Mesenchymal stem cell (in vitro differentiated cells and primary cell): ENCODE measurements around the gene PYGM. TPM values are rescaled to one million over a fixed set of nuclear protein-coding genes. Genes with fewer than 3 reads are reported as not detected.
A peak's percentile ranks its signal among the peaks of the same experiment; 100 is the strongest.

Source experiments
- DNase-seq: peaks from one replicate; pipeline ENCODE4 v3.0.0-alpha.2; 2013
- H2AFZ ChIP-seq: one replicate; pipeline ENCODE4 v1.6.1; 2013; ENCODE audit warnings: low read depth, mild to moderate bottlenecking, control low read depth, inconsistent platforms, low read length, moderate library complexity
- H2AK5ac ChIP-seq: 2 replicates; pipeline ENCODE4 v1.6.1; 2013; ENCODE audit warnings: low read length, moderate library complexity, mild to moderate bottlenecking, inconsistent platforms; ENCODE audit not compliant: severe bottlenecking
- H2BK120ac ChIP-seq: one replicate; pipeline ENCODE4 v1.6.1; 2013; ENCODE audit warnings: low read depth, mild to moderate bottlenecking, inconsistent platforms, low read length, moderate library complexity
- H2BK12ac ChIP-seq, 2 experiments: one replicate each; pipeline ENCODE4 v1.6.1; 2013; ENCODE audit warnings: inconsistent platforms in 2 of 2, low read length in 2 of 2, mild to moderate bottlenecking in 2 of 2, moderate library complexity in 2 of 2, control low read depth in 1 of 2
- H2BK15ac ChIP-seq: one replicate; pipeline ENCODE4 v1.6.1; 2013; ENCODE audit warnings: mild to moderate bottlenecking, low read depth, inconsistent platforms; ENCODE audit not compliant: poor library complexity, severe bottlenecking
- H2BK5ac ChIP-seq: 2 replicates; pipeline ENCODE4 v1.6.1; 2013; ENCODE audit warnings: low read depth, mild to moderate bottlenecking, low read length, control low read depth, inconsistent platforms; ENCODE audit not compliant: poor library complexity, severe bottlenecking
- H3K14ac ChIP-seq, 2 experiments: one replicate each; pipeline ENCODE4 v1.6.1; 2013; ENCODE audit warnings: inconsistent platforms in 2 of 2, low read length in 2 of 2, control low read depth in 1 of 2, mild to moderate bottlenecking in 1 of 2, moderate library complexity in 1 of 2
- H3K18ac ChIP-seq, 2 experiments: one replicate each; pipeline ENCODE4 v1.6.1; 2013; ENCODE audit warnings: inconsistent platforms in 2 of 2, low read length in 2 of 2, control low read depth in 1 of 2, low read depth in 1 of 2, mild to moderate bottlenecking in 1 of 2
- H3K23ac ChIP-seq, 2 experiments: one replicate each; pipeline ENCODE4 v1.6.1; 2013; ENCODE audit warnings: inconsistent platforms in 2 of 2, low read length in 2 of 2, mild to moderate bottlenecking in 2 of 2, moderate library complexity in 2 of 2, control low read depth in 1 of 2
- H3K27ac ChIP-seq: 2 replicates; pipeline ENCODE4 v1.5.1; 2013; ENCODE audit warnings: mild to moderate bottlenecking, moderate library complexity, low read length, control low read depth, inconsistent platforms; ENCODE audit not compliant: poor library complexity, severe bottlenecking
- H3K27me3 ChIP-seq, 2 experiments: 2 replicates each; pipeline versions ENCODE4 v1.6.1 to v1.7.0; 2013; ENCODE audit warnings: low read length in 2 of 2, mild to moderate bottlenecking in 2 of 2, moderate library complexity in 2 of 2, control low read depth in 1 of 2, inconsistent platforms in 1 of 2; ENCODE audit not compliant: control insufficient read depth in 1 of 2, insufficient read depth in 1 of 2
- H3K36me3 ChIP-seq, 2 experiments: 2 replicates each; pipeline versions ENCODE4 v1.6.1 to v1.7.0; 2013; ENCODE audit warnings: low read length in 2 of 2, control low read depth in 1 of 2, inconsistent platforms in 1 of 2, low read depth in 1 of 2, mild to moderate bottlenecking in 1 of 2; ENCODE audit not compliant: insufficient read depth in 2 of 2, control insufficient read depth in 1 of 2
- H3K4ac ChIP-seq, 2 experiments: one replicate each; pipeline ENCODE4 v1.6.1; 2013; ENCODE audit warnings: inconsistent platforms in 2 of 2, low read length in 2 of 2, mild to moderate bottlenecking in 2 of 2, moderate library complexity in 2 of 2, control low read depth in 1 of 2, low read depth in 1 of 2
- H3K4me1 ChIP-seq: 2 replicates; pipeline ENCODE4 v1.6.1; 2013; ENCODE audit warnings: low read depth, low read length, control low read depth; ENCODE audit not compliant: control insufficient read depth, insufficient read depth
- H3K4me2 ChIP-seq: 2 replicates; pipeline ENCODE4 v1.6.1; 2013; ENCODE audit warnings: low read length, mild to moderate bottlenecking, inconsistent platforms; ENCODE audit not compliant: poor library complexity, severe bottlenecking
- H3K4me3 ChIP-seq, 2 experiments: 2 replicates each; pipeline versions ENCODE4 v1.5.1 to v1.7.0; 2013; ENCODE audit warnings: low read length in 2 of 2, mild to moderate bottlenecking in 2 of 2, control low read depth in 1 of 2, low read depth in 1 of 2; ENCODE audit not compliant: insufficient read depth in 1 of 2
- H3K79me1 ChIP-seq: replicated peaks from 2 replicates; pipeline ENCODE4 v1.6.1; 2013; ENCODE audit warnings: mild to moderate bottlenecking, control low read depth, low read length, inconsistent platforms; ENCODE audit not compliant: poor library complexity, severe bottlenecking
- H3K9ac ChIP-seq: 2 replicates; pipeline ENCODE4 v1.7.0; 2013; ENCODE audit warnings: mild to moderate bottlenecking, low read length, moderate library complexity
- H3K9me3 ChIP-seq: 2 replicates; pipeline ENCODE4 v1.7.0; 2013; ENCODE audit warnings: mild to moderate bottlenecking, low read length; ENCODE audit not compliant: control insufficient read depth
- H4K8ac ChIP-seq: one replicate; pipeline ENCODE4 v1.6.1; 2013; ENCODE audit warnings: inconsistent platforms, mild to moderate bottlenecking, low read length, moderate library complexity
- H4K91ac ChIP-seq: one replicate; pipeline ENCODE4 v1.6.1; 2013; ENCODE audit warnings: mild to moderate bottlenecking, low read length, inconsistent platforms
- WGBS: methylation state at CpG from one replicate; pipeline ENCODE4 v1.1.7; 2013; ENCODE audit warnings: mixed read lengths; 5-methylcytosine and 5-hydroxymethylcytosine counted together
- polyA plus RNA-seq, 2 experiments: library from polyadenylated mRNA; stranded (reverse); fragments of 200-250 nt; gene quantifications; one replicate each; pipeline ENCODE4 v1.2.3, GENCODE V29; 2013

Gene PYGM
- polyA plus RNA-seq (2013, experiment 1 of 2): 0.18 TPM
- polyA plus RNA-seq (2013, experiment 2 of 2): 0.21 TPM

DNA sequence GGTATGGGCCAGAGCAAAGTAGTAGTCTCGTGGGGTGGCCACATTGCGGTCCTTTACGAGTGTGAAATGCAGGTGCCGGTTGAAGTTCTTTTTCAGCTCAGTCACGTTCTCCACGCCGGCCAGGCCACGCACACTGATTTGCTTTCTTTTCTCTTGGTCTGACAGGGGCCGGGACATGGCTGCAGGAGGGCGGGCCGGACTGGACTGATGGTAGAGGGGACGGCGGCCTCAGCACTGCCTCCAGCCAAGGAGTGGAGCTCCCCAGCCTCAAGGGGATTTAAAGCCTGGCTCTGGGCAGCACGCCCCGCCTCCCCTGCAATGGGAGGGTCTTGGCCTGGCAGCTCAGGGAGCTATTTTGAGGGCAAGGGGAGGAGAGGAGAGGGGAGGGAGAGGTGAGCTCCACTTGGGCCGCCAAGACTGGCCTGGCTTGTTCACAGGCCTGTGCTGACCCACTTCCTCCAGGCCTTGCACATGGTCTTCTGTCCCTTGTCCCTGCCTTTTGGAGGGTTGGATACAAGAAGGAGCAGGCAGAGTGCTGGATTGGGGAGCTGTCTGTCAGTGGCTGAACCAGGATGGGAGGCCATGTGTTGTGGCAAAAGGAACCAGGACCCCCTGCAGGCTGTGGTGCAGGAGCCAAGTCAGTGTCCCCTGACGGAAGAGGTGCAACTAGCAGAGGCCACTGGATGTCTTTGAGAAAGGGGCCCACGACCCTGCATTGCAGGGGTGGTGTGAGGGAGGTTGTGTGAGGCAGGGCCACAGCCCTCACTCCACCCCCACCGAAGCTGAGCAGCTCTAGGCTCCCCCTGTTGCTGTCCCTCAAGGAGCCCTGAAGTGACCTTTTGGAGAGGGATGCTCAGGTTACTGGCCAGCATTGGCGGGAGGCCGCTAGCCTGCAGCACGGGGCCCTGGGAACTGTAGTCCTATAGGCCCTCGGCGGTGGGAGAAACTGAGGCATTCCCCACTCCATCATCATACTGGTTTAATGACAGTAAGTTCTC lies at the start of gene PYGM:
TSS of gene PYGM (minus strand) at position 253 of the 998 bp plus-strand sequence. CDS start at position 177, 76 bp downstream.
- Histone ChIP-seq H2AK5ac (no peak within 1 kb of the TSS), H3K79me1 (peaks cover 2% of the 10 kb centered on the region), H2BK12ac (no peak within 1 kb of the TSS), H3K27ac (no peak within 1 kb of the TSS), H2BK120ac (no peak within 1 kb of the TSS), H3K14ac (no peak within 1 kb of the TSS), H3K4me2 (no peak within 1 kb of the TSS), H2AFZ (no peak within 1 kb of the TSS), H3K27me3 (no peaks in the 10 kb centered on the region), H2BK15ac (peak within 1 kb of the TSS; percentile 13), H4K8ac (peak within 1 kb of the TSS; percentile 62), H3K36me3 (peaks cover 30 to 40% of the 10 kb centered on the region in 2 experiments), H3K9me3 (no peaks in the 10 kb centered on the region), H3K4ac (no peak within 1 kb of the TSS), H3K18ac (peak within 1 kb of the TSS; percentile 25 to 26), H3K23ac (peak within 1 kb of the TSS in 1 of 2 experiments; percentile 86), H4K91ac (peak within 1 kb of the TSS; percentile 19), H2BK5ac (no peak within 1 kb of the TSS), H3K9ac (peak within 1 kb of the TSS; percentile 75), H3K4me3 (peak within 1 kb of the TSS in 1 of 2 experiments; percentile 62), H3K4me1 (peaks cover 54% of the 10 kb centered on the region)
- 40% methylated on average over 21 of the region's 24 CpGs for WGBS
- peak; percentile 63 for DNase-seq

- Histone ChIP-seq H2BK15ac (no peak overlapping the region), H3K9ac (no peak overlapping the region), H3K9me3 (no peaks in the 10 kb centered on the region), H3K18ac (no peak overlapping the region), H2AFZ (no peak overlapping the region), H3K27ac (no peak overlapping the region), H3K23ac (no peak overlapping the region), H3K36me3 (peaks cover 44 to 52% of the 10 kb centered on the region in 2 experiments), H3K4me2 (no peak overlapping the region), H2BK12ac (no peak overlapping the region), H3K79me1 (peaks cover 37% of the 10 kb centered on the region), H3K4ac (no peak overlapping the region), H3K27me3 (no peaks in the 10 kb centered on the region), H2BK120ac (no peak overlapping the region), H3K4me1 (peaks cover 29% of the 10 kb centered on the region), H3K4me3 (no peak overlapping the region), H2AK5ac (no peak overlapping the region), H4K8ac (no peak overlapping the region), H3K14ac (no peak overlapping the region), H4K91ac (no peak overlapping the region), H2BK5ac (no peak overlapping the region)
- DNase-seq: no peak
- WGBS: 93% methylated on average over 9 of the region's 9 CpGs
Observed at GRCh38 chr11:64805481-64805880, 45.7 kb upstream of the PYGM start.

DNA sequence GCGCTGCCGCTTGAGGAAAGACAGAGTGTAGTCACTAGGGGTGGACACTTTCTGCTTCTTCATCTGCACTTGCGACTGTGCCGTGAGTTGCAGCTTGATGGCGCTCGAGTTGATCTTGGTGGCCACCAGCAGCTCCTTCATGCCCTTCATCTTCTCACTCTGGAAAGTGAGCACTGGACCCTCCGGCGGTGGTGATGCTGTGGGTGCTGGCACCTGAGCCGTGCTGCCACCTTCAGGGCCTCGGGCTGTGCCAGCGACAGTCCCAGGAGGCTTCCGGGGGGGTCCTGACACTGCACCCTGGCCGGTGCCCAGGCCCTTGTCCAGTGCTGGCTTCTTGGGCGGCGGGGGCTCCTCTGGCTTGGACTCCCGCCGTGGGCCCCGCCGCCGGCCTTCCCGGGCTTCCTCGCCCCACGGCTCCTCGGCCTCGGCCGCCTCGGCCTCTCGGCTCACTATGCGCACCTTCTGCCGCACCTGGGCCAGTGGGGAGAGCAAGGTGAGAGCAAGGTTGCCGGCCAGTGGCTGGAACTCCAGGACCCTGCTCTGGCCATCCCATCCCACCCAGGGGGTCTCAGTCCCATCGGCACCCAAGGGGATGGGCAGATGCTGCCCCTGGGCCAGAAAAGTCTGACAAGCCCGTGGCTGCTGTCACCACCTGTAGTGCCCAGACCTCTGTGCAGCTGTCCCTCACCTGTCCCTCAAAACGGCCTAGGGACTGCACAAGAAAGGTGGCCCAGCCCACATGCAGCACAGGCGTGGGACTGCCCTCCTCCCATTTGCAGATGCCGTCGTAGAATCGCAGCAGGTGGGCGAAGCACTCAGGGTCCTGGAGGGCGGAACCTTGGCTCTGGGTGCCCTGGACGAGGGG lies 44.8 kb upstream of the PYGM start:
- no peak overlapping the region for H4K8ac ChIP-seq
- H3K18ac ChIP-seq: no peak overlapping the region
- no peak overlapping the region for H3K23ac ChIP-seq
- 91% methylated on average over 39 of the region's 41 CpGs for WGBS
- peaks cover 46 to 60% of the 10 kb centered on the region in 2 experiments for H3K36me3 ChIP-seq
- no peaks in the 10 kb centered on the region for H3K27me3 ChIP-seq
- H2BK15ac ChIP-seq: no peak overlapping the region
- H3K9ac ChIP-seq: peak overlapping the region; percentile 85
- no peak overlapping the region for H3K14ac ChIP-seq
- no peak overlapping the region for H3K27ac ChIP-seq
- no peak overlapping the region for H2BK120ac ChIP-seq
- H2BK12ac ChIP-seq: no peak overlapping the region
- H3K4me2 ChIP-seq: peak overlapping the region; percentile 88
- peaks cover 33% of the 10 kb centered on the region for H3K79me1 ChIP-seq
- H3K4me3 ChIP-seq: peak overlapping the region in 1 of 2 experiments; percentile 85
- peak; percentile 15 for DNase-seq
- H2BK5ac ChIP-seq: no peak overlapping the region
- peaks cover 31% of the 10 kb centered on the region for H3K4me1 ChIP-seq
- H3K9me3 ChIP-seq: no peaks in the 10 kb centered on the region
- no peak overlapping the region for H2AFZ ChIP-seq
- no peak overlapping the region for H3K4ac ChIP-seq
- no peak overlapping the region for H2AK5ac ChIP-seq
- H4K91ac ChIP-seq: no peak overlapping the region
